CD4-positive, alpha-beta T cell treated with Interleukin-17A for 4 hours (primary cell): ENCODE measurements around the gene CCDC88C.
A peak's percentile ranks its signal among the peaks of the same experiment; 100 is the strongest.
"Not testable (repeated sequence)": the region's sequence is repeated elsewhere in the genome, so short reads cannot be mapped to it uniquely, and the experiment has no call there.

Experiments used
- DNase-seq: peaks from one replicate; pipeline ENCODE4 v3.0.0-alpha.2; 2020; ENCODE audit warnings: mixed read lengths

The CCDC88C gene

GRCh38 chr14:91415794-91416743 lies 1.6 kb downstream of the CCDC88C start:
- peak; percentile 75 for DNase-seq

GRCh38 chr14:91414475-91414833 lies 3.2 kb downstream of the CCDC88C start:
- DNase-seq: no peak

- DNase-seq: peak; percentile 61
These were observed 3.8 kb downstream of the CCDC88C start for GRCh38 chr14:91413547-91414474.

GRCh38 chr14:91412939-91413338 lies 4.7 kb downstream of the CCDC88C start:
- DNase-seq: no peak

GRCh38 chr14:91410771-91411536 lies 6.7 kb downstream of the CCDC88C start:
- DNase-seq: no peak

GRCh38 chr14:91409928-91410718 lies 7.5 kb downstream of the CCDC88C start:
- no peak for DNase-seq

GRCh38 chr14:91409240-91409639 lies 8.4 kb downstream of the CCDC88C start:
- DNase-seq: not testable (repeated sequence)

GRCh38 chr14:91406982-91407381 lies 10.6 kb downstream of the CCDC88C start:
- DNase-seq: peak; percentile 3

- DNase-seq: peak; percentile 5
These were observed 11.2 kb downstream of the CCDC88C start for GRCh38 chr14:91406451-91406850.

GRCh38 chr14:91405724-91406435 lies 11.7 kb downstream of the CCDC88C start:
- peak; percentile 1 for DNase-seq

GRCh38 chr14:91405241-91405721 lies 12.3 kb downstream of the CCDC88C start:
- peak; percentile 79 for DNase-seq

GRCh38 chr14:91402771-91403600 lies 14.6 kb downstream of the CCDC88C start:
- no peak for DNase-seq

GRCh38 chr14:91402348-91402747 lies 15.3 kb downstream of the CCDC88C start:
- no peak for DNase-seq

GRCh38 chr14:91401751-91402150 lies 15.9 kb downstream of the CCDC88C start:
- DNase-seq: no peak

- DNase-seq: no peak
These were observed 16.9 kb downstream of the CCDC88C start for GRCh38 chr14:91400696-91401095.

GRCh38 chr14:91399868-91400640 lies 17.6 kb downstream of the CCDC88C start:
- peak; percentile 60 for DNase-seq

- DNase-seq: no peak
These were observed 18.9 kb downstream of the CCDC88C start for GRCh38 chr14:91398707-91399106.

- no peak for DNase-seq
These were observed 19.5 kb downstream of the CCDC88C start for GRCh38 chr14:91397965-91398591.
